Duodenal mucosa (tissue), 2 donors: ENCODE data around the gene CAMTA1.

Experiments
- H3K27ac ChIP-seq: one replicate; pipeline ENCODE4 v1.7.0; 2013; ENCODE audit warnings: low read depth, low read length
- H3K27me3 ChIP-seq, 2 donors: one replicate each; pipeline ENCODE4 v1.7.0; 2013; ENCODE audit warnings: low read length in 2 of 2, control low read depth in 1 of 2; ENCODE audit not compliant: insufficient read depth in 2 of 2, control insufficient read depth in 1 of 2
- H3K36me3 ChIP-seq, 2 donors: one replicate each; pipeline ENCODE4 v1.7.0; 2013; ENCODE audit warnings: low read length in 2 of 2, control low read depth in 1 of 2; ENCODE audit not compliant: insufficient read depth in 2 of 2, control insufficient read depth in 1 of 2
- H3K4me1 ChIP-seq, 2 donors: one replicate each; pipeline ENCODE4 v1.7.0; 2013; ENCODE audit warnings: low read length in 2 of 2, control low read depth in 1 of 2; ENCODE audit not compliant: insufficient read depth in 2 of 2, control insufficient read depth in 1 of 2
- H3K4me3 ChIP-seq, 2 donors: one replicate each; pipeline ENCODE4 v1.7.0; 2013; ENCODE audit warnings: low read length in 2 of 2, low read depth in 1 of 2
- H3K9ac ChIP-seq, 2 donors: one replicate each; pipeline ENCODE4 v1.7.0; 2013; ENCODE audit warnings: low read length in 2 of 2, low read depth in 1 of 2
- H3K9me3 ChIP-seq, 2 donors: one replicate each; pipeline ENCODE4 v1.7.0; 2013; ENCODE audit warnings: low read length in 2 of 2, control low read depth in 1 of 2; ENCODE audit not compliant: control insufficient read depth in 1 of 2

The CAMTA1 gene

GRCh38 chr1:7470904-7471638, 685.8 kb downstream of the CAMTA1 start:
- H3K36me3 ChIP-seq, result no peaks in the 10 kb centered on the region
- H3K9me3 ChIP-seq, result no peaks in the 10 kb centered on the region
- H3K27ac ChIP-seq, result peak overlapping the region; percentile 52
- peak overlapping the region in 1 of 2 donors; percentile 43 for H3K9ac ChIP-seq
- H3K4me3 ChIP-seq, result no peak overlapping the region
- H3K27me3 ChIP-seq, result no peaks in the 10 kb centered on the region
- peaks cover 7 to 12% of the 10 kb centered on the region in 2 donors for H3K4me1 ChIP-seq

GRCh38 chr1:7471836-7472235, 686.6 kb downstream of the CAMTA1 start:
- no peak overlapping the region for H3K4me3 ChIP-seq
- H3K9ac ChIP-seq, result no peak overlapping the region
- H3K27me3 ChIP-seq, result no peaks in the 10 kb centered on the region
- peak overlapping the region; percentile 52 for H3K27ac ChIP-seq
- H3K36me3 ChIP-seq, result no peaks in the 10 kb centered on the region
- no peaks in the 10 kb centered on the region for H3K9me3 ChIP-seq
- peaks cover 7 to 12% of the 10 kb centered on the region in 2 donors for H3K4me1 ChIP-seq

- Histone ChIP-seq H3K9ac (no peak overlapping the region), H3K4me3 (no peak overlapping the region), H3K9me3 (no peaks in the 10 kb centered on the region), H3K27me3 (no peaks in the 10 kb centered on the region), H3K36me3 (no peaks in the 10 kb centered on the region), H3K4me1 (peaks cover 7 to 16% of the 10 kb centered on the region in 2 donors), H3K27ac (no peak overlapping the region)
Observed at GRCh38 chr1:7473223-7474142, 688.2 kb downstream of the CAMTA1 start.

GRCh38 chr1:7474143-7474490, 688.9 kb downstream of the CAMTA1 start:
- H3K36me3 ChIP-seq, result no peaks in the 10 kb centered on the region
- peaks cover 12 to 22% of the 10 kb centered on the region in 2 donors for H3K4me1 ChIP-seq
- no peak overlapping the region for H3K9ac ChIP-seq
- H3K27me3 ChIP-seq, result no peaks in the 10 kb centered on the region
- H3K27ac ChIP-seq, result no peak overlapping the region
- H3K4me3 ChIP-seq, result no peak overlapping the region
- H3K9me3 ChIP-seq, result no peaks in the 10 kb centered on the region

- H3K4me1 ChIP-seq, result peaks cover 18 to 23% of the 10 kb centered on the region in 2 donors
- H3K36me3 ChIP-seq, result no peaks in the 10 kb centered on the region
- H3K27me3 ChIP-seq, result peaks cover 0 to 2% of the 10 kb centered on the region in 2 donors
- H3K27ac ChIP-seq, result no peak overlapping the region
- H3K9me3 ChIP-seq, result no peaks in the 10 kb centered on the region
- H3K9ac ChIP-seq, result no peak overlapping the region
- H3K4me3 ChIP-seq, result no peak overlapping the region
Observed at GRCh38 chr1:7474786-7475502, 689.7 kb downstream of the CAMTA1 start.

- no peaks in the 10 kb centered on the region for H3K9me3 ChIP-seq
- H3K4me1 ChIP-seq, result peaks cover 18 to 21% of the 10 kb centered on the region in 2 donors
- peaks cover 0 to 5% of the 10 kb centered on the region in 2 donors for H3K27me3 ChIP-seq
- no peaks in the 10 kb centered on the region for H3K36me3 ChIP-seq
- H3K9ac ChIP-seq, result no peak overlapping the region
- no peak overlapping the region for H3K27ac ChIP-seq
- no peak overlapping the region for H3K4me3 ChIP-seq
Observed at GRCh38 chr1:7475691-7476090, 690.4 kb downstream of the CAMTA1 start.

- Histone ChIP-seq H3K36me3 (no peaks in the 10 kb centered on the region), H3K4me3 (no peak overlapping the region), H3K27ac (no peak overlapping the region), H3K27me3 (peaks cover 0 to 5% of the 10 kb centered on the region in 2 donors), H3K4me1 (peaks cover 12 to 15% of the 10 kb centered on the region in 2 donors), H3K9me3 (no peaks in the 10 kb centered on the region), H3K9ac (no peak overlapping the region)
Observed at GRCh38 chr1:7476402-7476801, 691.1 kb downstream of the CAMTA1 start.

GRCh38 chr1:7476861-7477547, 691.8 kb downstream of the CAMTA1 start:
- H3K9ac ChIP-seq, result no peak overlapping the region
- H3K27ac ChIP-seq, result no peak overlapping the region
- no peak overlapping the region for H3K4me3 ChIP-seq
- peaks cover 10 to 12% of the 10 kb centered on the region in 2 donors for H3K4me1 ChIP-seq
- H3K9me3 ChIP-seq, result no peaks in the 10 kb centered on the region
- no peaks in the 10 kb centered on the region for H3K36me3 ChIP-seq
- peaks cover 0 to 5% of the 10 kb centered on the region in 2 donors for H3K27me3 ChIP-seq

- peaks cover 10 to 12% of the 10 kb centered on the region in 2 donors for H3K4me1 ChIP-seq
- no peak overlapping the region for H3K27ac ChIP-seq
- no peak overlapping the region for H3K4me3 ChIP-seq
- no peaks in the 10 kb centered on the region for H3K36me3 ChIP-seq
- H3K9ac ChIP-seq, result no peak overlapping the region
- H3K9me3 ChIP-seq, result no peaks in the 10 kb centered on the region
- H3K27me3 ChIP-seq, result peaks cover 0 to 5% of the 10 kb centered on the region in 2 donors
Observed at GRCh38 chr1:7477593-7477992, 692.3 kb downstream of the CAMTA1 start.
